GM10248 (cell line): ENCODE data around the gene MED25.

Experiments used
- CTCF ChIA-PET: fragments of 300-600 bp; sonication (Branson Sonifier 250); formaldehyde crosslinking; extraction: SDS; loops from one replicate; lab custom pipeline; 2021; ENCODE audit warnings: antibody characterized with exemption; lab: Yijun Ruan, JAX
- POLR2A ChIA-PET: fragments of 350-650 bp; sonication (Branson Sonifier 250); formaldehyde crosslinking; extraction: SDS; loops from one replicate; lab custom pipeline; 2020; ENCODE audit warnings: antibody characterized with exemption; lab: Yijun Ruan, JAX
- DNase-seq: peaks from one replicate; pipeline ENCODE4 v3.0.0; 2012; ENCODE audit errors: extremely low spot score
- TF ChIP-seq, protein P1 (sequence below): IDR thresholded peaks from 2 replicates; pipeline ENCODE4 v1.5.1; 2012; ENCODE audit warnings: mild to moderate bottlenecking, low read depth; ENCODE audit errors: extremely low read depth, missing control alignments, control extremely low read depth

The MED25 gene

GRCh38 chr19:49801401-49801888, 16.6 kb upstream of the MED25 start:
- ChIA-PET CTCF (no interaction called here), POLR2A (no interaction called here)
- TF ChIP-seq, protein P1, sequence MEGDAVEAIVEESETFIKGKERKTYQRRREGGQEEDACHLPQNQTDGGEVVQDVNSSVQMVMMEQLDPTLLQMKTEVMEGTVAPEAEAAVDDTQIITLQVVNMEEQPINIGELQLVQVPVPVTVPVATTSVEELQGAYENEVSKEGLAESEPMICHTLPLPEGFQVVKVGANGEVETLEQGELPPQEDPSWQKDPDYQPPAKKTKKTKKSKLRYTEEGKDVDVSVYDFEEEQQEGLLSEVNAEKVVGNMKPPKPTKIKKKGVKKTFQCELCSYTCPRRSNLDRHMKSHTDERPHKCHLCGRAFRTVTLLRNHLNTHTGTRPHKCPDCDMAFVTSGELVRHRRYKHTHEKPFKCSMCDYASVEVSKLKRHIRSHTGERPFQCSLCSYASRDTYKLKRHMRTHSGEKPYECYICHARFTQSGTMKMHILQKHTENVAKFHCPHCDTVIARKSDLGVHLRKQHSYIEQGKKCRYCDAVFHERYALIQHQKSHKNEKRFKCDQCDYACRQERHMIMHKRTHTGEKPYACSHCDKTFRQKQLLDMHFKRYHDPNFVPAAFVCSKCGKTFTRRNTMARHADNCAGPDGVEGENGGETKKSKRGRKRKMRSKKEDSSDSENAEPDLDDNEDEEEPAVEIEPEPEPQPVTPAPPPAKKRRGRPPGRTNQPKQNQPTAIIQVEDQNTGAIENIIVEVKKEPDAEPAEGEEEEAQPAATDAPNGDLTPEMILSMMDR: no peak
- DNase-seq: no peak

DNA sequence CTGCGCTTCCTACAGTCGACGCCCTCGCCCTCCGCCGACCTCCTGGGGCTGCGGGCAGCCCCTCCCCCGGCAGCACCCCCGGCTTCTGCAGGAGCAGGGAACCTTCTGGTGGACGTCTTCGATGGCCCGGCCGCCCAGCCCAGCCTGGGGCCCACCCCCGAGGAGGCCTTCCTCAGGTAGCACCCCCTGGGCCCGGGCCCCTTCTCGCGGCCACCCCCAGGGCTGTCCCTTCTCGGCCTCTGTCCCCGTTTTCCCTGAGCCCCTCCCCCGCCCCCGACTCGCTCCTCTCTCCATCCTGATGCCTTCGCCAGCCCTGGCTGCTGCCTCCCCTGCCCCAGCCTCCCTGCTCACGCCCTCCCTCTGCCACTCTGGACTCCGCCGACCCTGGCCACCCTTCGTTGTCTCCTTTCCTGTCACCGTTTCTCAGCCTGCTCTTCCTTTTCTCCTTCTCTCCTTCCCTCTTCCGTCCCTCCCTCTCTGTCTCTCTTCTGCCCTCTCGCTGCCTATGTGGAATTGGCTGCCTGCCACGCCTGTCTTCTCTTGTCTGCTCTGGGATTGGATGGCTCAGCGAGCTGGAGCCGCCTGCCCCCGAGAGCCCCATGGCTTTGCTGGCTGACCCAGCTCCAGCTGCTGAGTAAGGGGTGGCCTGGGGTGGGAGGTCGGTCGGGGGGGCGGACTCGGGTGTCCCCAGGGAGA, 16.0 kb upstream of the MED25 start:
- no peak for DNase-seq
- ChIA-PET CTCF (no interaction called here), POLR2A (no interaction called here)
- TF ChIP-seq, protein P1: no peak

DNA sequence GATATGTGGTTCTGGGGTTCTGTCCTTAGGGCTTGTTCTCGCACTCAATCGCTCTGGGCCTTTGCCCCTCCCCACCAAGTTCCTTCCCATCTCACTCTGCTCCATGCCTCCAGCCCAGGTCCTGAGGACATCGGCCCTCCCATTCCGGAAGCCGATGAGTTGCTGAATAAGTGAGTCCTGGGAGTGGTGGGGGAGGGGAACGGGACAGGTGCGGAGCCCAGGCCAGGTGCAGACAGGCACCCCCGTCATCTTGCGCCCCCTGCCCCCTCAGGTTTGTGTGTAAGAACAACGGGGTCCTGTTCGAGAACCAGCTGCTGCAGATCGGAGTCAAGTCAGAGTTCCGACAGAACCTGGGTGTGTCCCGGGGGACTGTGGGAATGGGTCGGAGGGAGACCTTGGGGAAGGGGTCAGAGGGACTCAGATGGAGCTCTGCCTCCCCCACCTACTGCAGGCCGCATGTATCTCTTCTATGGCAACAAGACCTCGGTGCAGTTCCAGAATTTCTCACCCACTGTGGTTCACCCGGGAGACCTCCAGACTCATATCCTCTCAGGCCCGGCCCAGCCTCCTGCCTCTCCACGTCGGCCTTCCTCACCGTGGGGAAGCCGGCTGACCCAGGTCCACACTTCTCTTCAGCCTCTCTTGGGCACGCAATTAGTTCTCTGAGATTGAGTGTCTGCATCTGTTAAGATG, 15.1 kb upstream of the MED25 start:
- ChIA-PET CTCF (no interaction called here), POLR2A (no interaction called here)
- no peak for DNase-seq
- TF ChIP-seq, protein P1: no peak

DNA sequence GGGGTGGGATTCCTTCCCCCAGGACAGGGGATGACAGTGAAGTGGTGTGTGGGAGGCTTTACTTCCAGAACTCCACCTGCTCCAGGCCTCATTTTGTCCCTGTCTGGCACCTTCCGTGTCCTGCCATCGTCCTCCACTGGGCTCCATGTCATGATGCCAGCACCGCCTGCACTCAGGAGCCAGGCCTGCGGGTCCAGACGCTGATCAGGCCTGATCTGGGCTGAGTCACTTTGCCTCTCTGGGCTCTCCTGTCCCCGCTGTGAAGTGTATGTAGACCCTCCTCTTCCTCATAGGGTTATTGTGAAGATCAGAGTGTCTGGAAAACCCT, 14.6 kb upstream of the MED25 start:
- ChIA-PET POLR2A (no interaction called here), CTCF (no interaction called here)
- TF ChIP-seq, protein P1: no peak

GRCh38 chr19:49805822-49806619, 12.1 kb upstream of the MED25 start:
- ChIA-PET CTCF (no interaction called here), POLR2A (no interaction called here)
- no peak for DNase-seq
- TF ChIP-seq, protein P1: no peak

More for the DNA sequence above, 14.6 kb upstream of the MED25 start:
- DNase-seq: no peak

DNA sequence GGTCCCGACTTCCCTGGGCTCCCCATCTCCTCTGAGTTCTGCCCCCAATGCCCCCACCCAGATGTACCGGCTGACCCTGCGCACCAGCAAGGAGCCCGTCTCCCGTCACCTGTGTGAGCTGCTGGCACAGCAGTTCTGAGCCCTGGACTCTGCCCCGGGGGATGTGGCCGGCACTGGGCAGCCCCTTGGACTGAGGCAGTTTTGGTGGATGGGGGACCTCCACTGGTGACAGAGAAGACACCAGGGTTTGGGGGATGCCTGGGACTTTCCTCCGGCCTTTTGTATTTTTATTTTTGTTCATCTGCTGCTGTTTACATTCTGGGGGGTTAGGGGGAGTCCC, 11.5 kb upstream of the MED25 start:
- DNase-seq: no peak
- POLR2A ChIA-PET: no interaction called here
- CTCF ChIA-PET: interaction anchor here (1.0 kb wide), 1 partner anchor 13 kb away, joined by 3 read pairs; no protein-coding TSS in a partner anchor
- TF ChIP-seq, protein P1: no peak
